Astrocyte (in vitro differentiated cells and primary cell): ENCODE results near the gene DNAJC30.

Source experiments
- EZH2 ChIP-seq: IDR thresholded peaks from 2 replicates; pipeline ENCODE4 v1.6.1; 2012; ENCODE audit warnings: mild to moderate bottlenecking, low read length, inconsistent platforms; ENCODE audit not compliant: insufficient read depth
- TF ChIP-seq, protein P1 (sequence below): IDR thresholded peaks from 2 replicates; pipeline ENCODE4 v1.5.1; 2011; ENCODE audit warnings: low read depth, mild to moderate bottlenecking, inconsistent platforms, low read length, moderate library complexity; ENCODE audit not compliant: insufficient read depth

DNA sequence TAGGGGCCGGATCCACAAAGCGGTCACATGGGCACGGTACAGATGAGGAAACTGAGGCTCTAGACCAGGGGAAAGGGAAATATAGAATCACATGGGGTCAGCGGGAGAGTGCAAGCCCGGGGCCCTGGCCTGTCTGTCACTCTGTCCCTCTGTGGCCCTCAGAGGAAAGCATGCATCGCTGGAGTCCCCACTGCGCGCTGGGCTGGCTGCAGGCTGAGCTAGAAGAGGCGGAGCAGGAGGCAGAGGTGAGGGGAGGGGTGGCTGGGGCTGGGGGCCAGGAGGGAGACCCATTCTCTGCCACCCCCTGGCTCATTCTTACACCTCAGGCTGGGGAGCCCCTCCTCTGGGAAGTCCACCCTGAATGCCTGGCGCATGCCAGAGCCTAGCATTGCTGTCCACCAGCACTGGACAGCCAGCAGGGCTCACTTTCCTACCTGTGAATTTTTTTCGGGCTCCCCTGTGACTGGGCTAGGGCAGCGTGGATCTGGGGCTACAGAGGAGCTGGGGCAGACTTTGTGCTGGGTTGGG, 13.3 kb downstream of the DNAJC30 start:
- no peak for TF ChIP-seq EZH2
- TF ChIP-seq, protein P1, sequence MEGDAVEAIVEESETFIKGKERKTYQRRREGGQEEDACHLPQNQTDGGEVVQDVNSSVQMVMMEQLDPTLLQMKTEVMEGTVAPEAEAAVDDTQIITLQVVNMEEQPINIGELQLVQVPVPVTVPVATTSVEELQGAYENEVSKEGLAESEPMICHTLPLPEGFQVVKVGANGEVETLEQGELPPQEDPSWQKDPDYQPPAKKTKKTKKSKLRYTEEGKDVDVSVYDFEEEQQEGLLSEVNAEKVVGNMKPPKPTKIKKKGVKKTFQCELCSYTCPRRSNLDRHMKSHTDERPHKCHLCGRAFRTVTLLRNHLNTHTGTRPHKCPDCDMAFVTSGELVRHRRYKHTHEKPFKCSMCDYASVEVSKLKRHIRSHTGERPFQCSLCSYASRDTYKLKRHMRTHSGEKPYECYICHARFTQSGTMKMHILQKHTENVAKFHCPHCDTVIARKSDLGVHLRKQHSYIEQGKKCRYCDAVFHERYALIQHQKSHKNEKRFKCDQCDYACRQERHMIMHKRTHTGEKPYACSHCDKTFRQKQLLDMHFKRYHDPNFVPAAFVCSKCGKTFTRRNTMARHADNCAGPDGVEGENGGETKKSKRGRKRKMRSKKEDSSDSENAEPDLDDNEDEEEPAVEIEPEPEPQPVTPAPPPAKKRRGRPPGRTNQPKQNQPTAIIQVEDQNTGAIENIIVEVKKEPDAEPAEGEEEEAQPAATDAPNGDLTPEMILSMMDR, result no peak
